Measurements from ENCODE around the gene TMEM201.

GRCh38 chr1:9602794-9603167 lies 14.1 kb downstream of the TMEM201 start:
- TF ChIP-seq CTCF (IDR thresholded peaks at IDR 0.05; ENCODE audit: insufficient read depth, low read length, poor library complexity, severe bottlenecking) (no peak), EZH2phosphoT487 (conservative IDR thresholded peaks at IDR 0.05; ENCODE audit: low read length) (no peak)
